K562 (cell line): ENCODE measurements around the gene CAPN13. TPM values are rescaled to one million over a fixed set of nuclear protein-coding genes. Genes with fewer than 3 reads are reported as not detected.

ENCODE experiments used
- ATAC-seq: fragments of 200-7000 bp; cut with Tn5 transposase; 3 replicates; pipeline ENCODE4 v1.9.1; 2020; ENCODE audit warnings: moderate library complexity
- BruUV-seq: library from RNA; stranded (reverse); fragments of 400-500 nt; replicated peaks from 2 replicates; lab custom pipeline; 2021; lab: Mats Ljungman, UMichigan
- CTCF ChIA-PET: fragments of 300-600 bp; formaldehyde crosslinking; extraction: SDS; loops from one replicate; lab custom pipeline; 2021; ENCODE audit warnings: low intra/inter-chr PET ratio; lab: Yijun Ruan, JAX
- POLR2A ChIA-PET: fragments of 300-600, 350-650 bp; sonication (Branson Sonifier 250); formaldehyde crosslinking; extraction: SDS; loops from one replicate; lab custom pipeline; 2021; ENCODE audit warnings: antibody characterized with exemption, inconsistent platforms; lab: Yijun Ruan, JAX
- DNase-seq, 4 experiments: peaks; one replicate each; pipeline versions ENCODE4 v3.0.0 to v3.0.0-alpha.2; 2011 to 2018; ENCODE audit warnings: low spot score in 3 of 4, mixed read lengths in 3 of 4; ENCODE audit errors: extremely low read depth in 1 of 4
- FAIRE-seq: peaks from 2 replicates; lab custom pipeline; 2011; peaks lifted over from hg19 to GRCh38; lab: Jason Lieb, UNC
- H2AFZ ChIP-seq: 2 replicates; pipeline ENCODE4 v1.6.0; 2011; ENCODE audit warnings: low read depth, low read length, control low read depth, inconsistent platforms
- H3K27ac ChIP-seq: fragments of 200-600 bp; 3 replicates; pipeline ENCODE4 v1.8.0; 2011; ENCODE audit warnings: low read depth, mild to moderate bottlenecking, control low read depth, inconsistent platforms, low read length, moderate library complexity, mixed read lengths; ENCODE audit errors: extremely low read depth
- H3K27me3 ChIP-seq, 2 experiments: fragments of 300-600 bp in 1 of 2; 2 replicates in 1 of 2; 3 replicates in 1 of 2; pipeline versions ENCODE4 v1.6.0 to v1.8.0; 2011; ENCODE audit warnings: inconsistent platforms in 2 of 2, low read length in 2 of 2, mild to moderate bottlenecking in 1 of 2, mixed read lengths in 1 of 2, moderate library complexity in 1 of 2; ENCODE audit not compliant: control insufficient read depth in 2 of 2, insufficient read depth in 2 of 2
- H3K36me3 ChIP-seq: fragments of 300-600 bp; 3 replicates; pipeline ENCODE4 v1.8.0; 2011; ENCODE audit warnings: mild to moderate bottlenecking, low read length, inconsistent platforms; ENCODE audit not compliant: control insufficient read depth, insufficient read depth
- H3K4me1 ChIP-seq, 2 experiments: fragments of 200-600 bp in 1 of 2; replicated peaks in 1 of 2; 2 replicates in 1 of 2; 3 replicates in 1 of 2; pipeline versions ENCODE4 v1.5.1 to v1.8.0; 2011; ENCODE audit warnings: inconsistent platforms in 2 of 2, low read length in 2 of 2, mild to moderate bottlenecking in 1 of 2, mixed read lengths in 1 of 2, moderate library complexity in 1 of 2; ENCODE audit not compliant: control insufficient read depth in 2 of 2, insufficient read depth in 2 of 2
- H3K4me2 ChIP-seq: 2 replicates; pipeline ENCODE4 v1.6.1; 2011; ENCODE audit warnings: low read length, control low read depth, inconsistent platforms, mixed read lengths; ENCODE audit not compliant: insufficient read depth
- H3K4me3 ChIP-seq: fragments of 200-600 bp; sonication (generic), shearing (Covaris generic); 2 replicates; pipeline ENCODE4 v1.5.1; 2016; ENCODE audit warnings: control low read depth, inconsistent platforms
- H3K79me2 ChIP-seq: fragments of 200-600 bp; 3 replicates; pipeline ENCODE4 v1.8.0; 2011; ENCODE audit warnings: low read length, inconsistent platforms; ENCODE audit not compliant: control insufficient read depth, insufficient read depth
- H3K9ac ChIP-seq, 2 experiments: 2 replicates each; pipeline versions ENCODE4 v1.6.0 to v1.6.1; 2011; ENCODE audit warnings: low read depth in 2 of 2, low read length in 2 of 2, control low read depth in 1 of 2, inconsistent platforms in 1 of 2, mild to moderate bottlenecking in 1 of 2, mixed read lengths in 1 of 2; ENCODE audit not compliant: insufficient read depth in 1 of 2
- H3K9me1 ChIP-seq: one replicate; pipeline ENCODE4 v1.6.0; 2011; ENCODE audit warnings: inconsistent platforms, mild to moderate bottlenecking, low read length, moderate library complexity; ENCODE audit not compliant: control insufficient read depth, insufficient read depth
- H3K9me3 ChIP-seq: replicated peaks from 2 replicates; pipeline ENCODE4 v1.5.1; 2011; ENCODE audit warnings: low read depth, low read length, inconsistent platforms; ENCODE audit not compliant: control insufficient read depth, insufficient read depth
- H4K20me1 ChIP-seq: replicated peaks from 2 replicates; pipeline ENCODE4 v1.6.1; 2011; ENCODE audit warnings: low read length, inconsistent platforms, mixed read lengths; ENCODE audit not compliant: control insufficient read depth, insufficient read depth
- HES1 ChIP-seq: fragments of 450-650 bp; IDR thresholded peaks from 2 replicates; pipeline ENCODE4 v1.6.1; 2016; ENCODE audit warnings: low read depth, mild to moderate bottlenecking, moderate library complexity
- MAFG ChIP-seq: fragments of 450-650 bp; conservative IDR thresholded peaks from 2 replicates; pipeline ENCODE4 v1.6.1; 2016; ENCODE audit warnings: missing genetic modification characterization, missing compliant biosample characterization
- NFE2L1 ChIP-seq: fragments of 450-650 bp; IDR thresholded peaks from 2 replicates; pipeline ENCODE4 v1.6.1; 2016; ENCODE audit warnings: missing genetic modification characterization, low read depth, mild to moderate bottlenecking, missing compliant biosample characterization, moderate library complexity, borderline replicate concordance
- SMAD2 ChIP-seq: fragments of 150-350 bp; IDR thresholded peaks from 2 replicates; pipeline ENCODE4 v1.6.1; 2014; ENCODE audit warnings: low read depth, mild to moderate bottlenecking, low read length
- WGBS: fragments of 100-300 bp; shearing (Covaris generic); methylation state at CpG from one replicate; pipeline ENCODE4 v1.1.6; 2016; ENCODE audit warnings: low coverage, mixed read lengths; ENCODE audit not compliant: insufficient coverage; ENCODE audit errors: missing lambda C conversion rate; 5-methylcytosine and 5-hydroxymethylcytosine counted together
- in situ Hi-C: fragments of 300-500 bp; cut with MboI; formaldehyde crosslinking; loops from 4 replicates; pipeline ENCODE4 v1.15.0; 2018; ENCODE audit warnings: inconsistent platforms, mixed read lengths
- intact Hi-C: fragments of 100-400 bp; cut with micrococcal nuclease; formaldehyde crosslinking; loops from 2 replicates; pipeline ENCODE4 v1.14.2; 2022
- polyA plus RNA-seq, 8 experiments: library from polyadenylated mRNA; depleted of rRNA in 4 of 8; stranded (reverse) in 5 of 8; unstranded in 3 of 8; fragments of >200 nt; fragmentation: Nextera tagmentation in 2 of 8; fragmentation: Illumina TruSeq in 1 of 8; extraction: Ambion mirVana in 2 of 8; extraction: Trizol in 1 of 8; gene quantifications; 2 replicates each; pipeline versions ENCODE4 v1.2.1 to v1.2.3, GENCODE V29; 2011 to 2014; ENCODE audit warnings: inconsistent platforms in 1 of 8, missing spikeins in 1 of 8
- total RNA-seq, 7 experiments: library from RNA; depleted of rRNA in 6 of 7; stranded (reverse); fragments of >200 nt in 6 of 7; fragmentation: Illumina TruSeq in 2 of 7; extraction: Trizol in 2 of 7; gene quantifications; 2 replicates each; pipeline versions ENCODE4 v1.2.1 to v1.2.3, GENCODE V29; 2011 to 2021; ENCODE audit warnings: low replicate concordance in 1 of 7

Gene CAPN13
- total and polyA plus RNA-seq, 9 of the 15 experiments (the other 6 are each of a cell fraction or from before 2014, with no cell fraction given): not detected

DNA sequence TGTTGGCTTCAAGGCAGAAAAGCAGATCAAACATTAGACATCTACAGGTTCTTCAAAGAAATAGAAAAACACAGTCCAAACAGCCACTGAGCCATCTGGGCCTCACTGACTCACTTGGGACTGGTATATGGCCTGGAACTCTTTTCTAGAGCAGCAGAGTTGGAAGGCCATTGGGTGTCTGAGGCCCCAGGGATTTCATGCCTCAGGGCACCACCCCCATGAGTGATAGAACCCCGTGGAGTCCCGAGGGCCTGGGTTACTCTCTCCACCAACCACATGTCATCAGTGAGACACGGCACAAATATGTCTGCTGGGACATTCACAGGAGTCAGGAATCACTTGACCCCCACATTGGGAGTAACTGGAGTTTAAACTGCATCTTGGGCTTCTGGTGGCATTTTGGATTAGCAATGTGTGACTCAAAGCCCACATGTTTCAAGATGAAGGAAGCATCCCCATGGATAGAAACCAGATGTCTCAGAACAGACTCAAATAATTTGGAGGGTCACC lies 44.0 kb downstream of the CAPN13 start (continued):
- TF ChIP-seq NFE2L1 (tag) (no peak), MAFG (tag) (no peak)

- Histone ChIP-seq H3K9ac (no peak overlapping the region; a peak in 1 of 4 replicates), H2AFZ (no peak overlapping the region), H3K27me3 (peaks cover 22 to 81% of the 10 kb centered on the region in 2 experiments; a peak in 3 of 5 replicates), H3K36me3 (no peaks in the 10 kb centered on the region), H3K9me3 (no peaks in the 10 kb centered on the region), H3K4me3 (no peak overlapping the region), H3K27ac (no peak overlapping the region), H3K79me2 (no peaks in the 10 kb centered on the region), H3K9me1 (no peaks in the 10 kb centered on the region), H3K4me1 (peaks cover 0 to 4% of the 10 kb centered on the region in 2 experiments; a peak in 3 of 5 replicates), H4K20me1 (no peaks in the 10 kb centered on the region; the same call in 1 of the 2 replicates), H3K4me2 (no peak overlapping the region)
- DNase-seq: no peak
- intact Hi-C loops: no loop called here
- ChIA-PET POLR2A (no interaction called here), CTCF (no interaction called here)
- under 1% methylated on average over 8 of the region's 8 CpGs for WGBS
- FAIRE-seq: no peak
- TF ChIP-seq SMAD2: no peak
- TF ChIP-seq HES1: no peak
- ATAC-seq: no peak
- in situ Hi-C loops: no loop called here
- no TSS peak for BruUV-seq
Observed at GRCh38 chr2:30761226-30761625, 46.0 kb downstream of the CAPN13 start.
